ENCODE data around the gene ZNF473. TPM values are rescaled to one million over a fixed set of nuclear protein-coding genes. Genes with fewer than 3 reads are reported as not detected.

Gene ZNF473
- total and polyA plus RNA-seq, 2 of the 13 experiments (the other 11 are each of a cell fraction or from before 2014, with no cell fraction given) = 5.8 to 11.9 TPM

DNA sequence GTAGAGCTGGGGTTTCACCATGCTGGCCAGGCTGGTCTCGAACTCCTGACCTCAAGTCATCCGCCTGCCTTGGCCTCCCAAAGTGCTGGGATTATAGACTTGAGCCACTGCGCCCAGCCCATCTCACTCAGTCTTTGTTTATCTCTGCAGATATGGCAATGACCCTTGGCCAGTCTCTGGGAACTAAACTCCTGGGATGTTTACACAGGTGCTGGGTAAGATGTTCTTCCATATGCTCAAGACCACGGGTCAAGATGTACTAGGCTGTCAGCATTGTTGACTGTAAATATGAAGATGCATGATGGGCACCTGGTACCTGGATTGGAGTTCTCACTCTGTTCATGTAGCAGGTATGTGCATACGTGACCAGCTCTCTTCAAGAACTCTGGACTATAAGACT, 35.8 kb downstream of the ZNF473 start:
- intact Hi-C loops (cut with micrococcal nuclease; ENCODE audit: unreplicated experiment) (no loop called here), in situ Hi-C loops (cut with HindIII; ENCODE audit: extremely low pct_ligation_motif_present, low pct_unique_long_range_greater_than_20kb) (no loop called here)
- H3K9ac ChIP-seq (ENCODE audit: insufficient read depth, low read depth, low read length) = no peak overlapping the region
- no peak for ATAC-seq
- no TSS peak for BruUV-seq (replicated peaks)
- peaks cover 18% of the 10 kb centered on the region for H3K4me1 ChIP-seq (ENCODE audit: insufficient read depth, low read length)
- no peak for DNase-seq (ENCODE audit: low spot score)
- no peaks in the 10 kb centered on the region for H4K20me1 ChIP-seq (ENCODE audit: insufficient read depth, low read length)
- H3K4me2 ChIP-seq (ENCODE audit: low read depth, low read length) = no peak overlapping the region
- no peaks in the 10 kb centered on the region for H3K79me2 ChIP-seq (ENCODE audit: insufficient read depth, low read length)
- no peak for FAIRE-seq
- H2AFZ ChIP-seq (ENCODE audit: low read length) = no peak overlapping the region
- no peak overlapping the region for H3K27ac ChIP-seq (ENCODE audit: extremely low read length, insufficient read depth, low read length)
- H3K27me3 ChIP-seq (ENCODE audit: control insufficient read depth in 1 of 2, insufficient read depth in 2 of 2, low read length in 2 of 2) = peaks cover 0 to 4% of the 10 kb centered on the region in 2 experiments; a peak in 3 of 5 replicates
- no peak overlapping the region for H3K4me3 ChIP-seq (replicated peaks in 1 of 3; ENCODE audit: insufficient read depth in 1 of 3, low read depth in 2 of 3, low read length in 3 of 3)
- TF ChIP-seq REPIN1 (CRISPR knock-in tag; IDR thresholded peaks at IDR 0.05; ENCODE audit: borderline replicate concordance, low read depth) (no peak), SP140L (CRISPR knock-in tag; IDR thresholded peaks at IDR 0.05; ENCODE audit: borderline replicate concordance) (no peak)
- TF ChIP-seq, protein P1, sequence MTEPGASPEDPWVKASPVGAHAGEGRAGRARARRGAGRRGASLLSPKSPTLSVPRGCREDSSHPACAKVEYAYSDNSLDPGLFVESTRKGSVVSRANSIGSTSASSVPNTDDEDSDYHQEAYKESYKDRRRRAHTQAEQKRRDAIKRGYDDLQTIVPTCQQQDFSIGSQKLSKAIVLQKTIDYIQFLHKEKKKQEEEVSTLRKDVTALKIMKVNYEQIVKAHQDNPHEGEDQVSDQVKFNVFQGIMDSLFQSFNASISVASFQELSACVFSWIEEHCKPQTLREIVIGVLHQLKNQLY (CRISPR knock-in tag; IDR thresholded peaks at IDR 0.05) = no peak
- no peaks in the 10 kb centered on the region for H3K9me3 ChIP-seq (ENCODE audit: low read length)
- WGBS (ENCODE audit: low lambda C conversion rate) = 31% methylated on average over 5 of the region's 5 CpGs
- CTCF ChIA-PET (ENCODE audit: low intra/inter-chr PET ratio, low total read pairs) = no interaction called here
- POLR2A ChIA-PET = no interaction called here
- H3K36me3 ChIP-seq (replicated peaks in 1 of 2; ENCODE audit: control insufficient read depth in 1 of 2, insufficient read depth in 2 of 2, low read length in 2 of 2) = no peaks in the 10 kb centered on the region

DNA sequence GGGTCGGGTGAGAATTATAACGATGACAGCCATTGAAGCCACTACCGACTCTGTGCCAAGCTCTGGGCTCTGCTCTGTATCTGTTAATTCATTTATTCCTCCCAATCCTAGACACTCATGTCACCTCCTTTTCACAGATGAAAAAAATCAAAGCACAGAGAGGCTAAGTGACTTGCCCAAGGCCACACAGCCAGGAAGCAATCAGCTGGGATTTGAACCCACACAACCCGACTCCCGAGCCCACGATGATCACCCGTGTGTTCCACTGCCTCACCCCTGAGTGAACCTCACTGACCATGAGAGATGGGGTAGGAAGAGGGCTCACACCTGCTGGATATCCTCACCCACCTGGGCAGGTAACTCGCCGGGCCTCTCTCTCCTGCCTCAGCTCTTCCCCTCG, 40.1 kb downstream of the ZNF473 start:
- Histone ChIP-seq H3K4me2 (ENCODE audit: low read depth, low read length) (no peak overlapping the region), H3K4me3 (replicated peaks in 1 of 3; ENCODE audit: insufficient read depth in 1 of 3, low read depth in 2 of 3, low read length in 3 of 3) (no peak overlapping the region), H3K9ac (ENCODE audit: insufficient read depth, low read depth, low read length) (no peak overlapping the region), H3K27ac (ENCODE audit: extremely low read length, insufficient read depth, low read length) (no peak overlapping the region), H3K79me2 (ENCODE audit: insufficient read depth, low read length) (no peaks in the 10 kb centered on the region), H3K9me3 (ENCODE audit: low read length) (no peaks in the 10 kb centered on the region), H3K27me3 (ENCODE audit: control insufficient read depth in 1 of 2, insufficient read depth in 2 of 2, low read length in 2 of 2) (peaks cover 2 to 4% of the 10 kb centered on the region in 2 experiments; a peak in 3 of 5 replicates), H3K4me1 (ENCODE audit: insufficient read depth, low read length) (peaks cover 9% of the 10 kb centered on the region), H3K36me3 (replicated peaks in 1 of 2; ENCODE audit: control insufficient read depth in 1 of 2, insufficient read depth in 2 of 2, low read length in 2 of 2) (no peaks in the 10 kb centered on the region), H4K20me1 (ENCODE audit: insufficient read depth, low read length) (no peaks in the 10 kb centered on the region), H2AFZ (ENCODE audit: low read length) (no peak overlapping the region)
- FAIRE-seq (no peak), DNase-seq (ENCODE audit: low spot score) (no peak), ATAC-seq (no peak)
- CTCF ChIA-PET (ENCODE audit: low intra/inter-chr PET ratio, low total read pairs) = no interaction called here
- WGBS (ENCODE audit: low lambda C conversion rate) = 55% methylated on average over 10 of the region's 10 CpGs
- in situ Hi-C loops (cut with HindIII; ENCODE audit: extremely low pct_ligation_motif_present, low pct_unique_long_range_greater_than_20kb) (no loop called here), intact Hi-C loops (cut with micrococcal nuclease; ENCODE audit: unreplicated experiment) (no loop called here)
- no TSS peak for BruUV-seq (replicated peaks)
- POLR2A ChIA-PET = no interaction called here
- TF ChIP-seq, protein P2, sequence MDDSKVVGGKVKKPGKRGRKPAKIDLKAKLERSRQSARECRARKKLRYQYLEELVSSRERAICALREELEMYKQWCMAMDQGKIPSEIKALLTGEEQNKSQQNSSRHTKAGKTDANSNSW (CRISPR knock-in tag; IDR thresholded peaks at IDR 0.05; ENCODE audit: borderline replicate concordance) = no peak
- no peak for TF ChIP-seq NR2C2 (CRISPR knock-in tag; IDR thresholded peaks at IDR 0.05; ENCODE audit: borderline replicate concordance)
- TF ChIP-seq, protein P3, sequence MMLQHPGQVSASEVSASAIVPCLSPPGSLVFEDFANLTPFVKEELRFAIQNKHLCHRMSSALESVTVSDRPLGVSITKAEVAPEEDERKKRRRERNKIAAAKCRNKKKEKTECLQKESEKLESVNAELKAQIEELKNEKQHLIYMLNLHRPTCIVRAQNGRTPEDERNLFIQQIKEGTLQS (CRISPR knock-in tag; IDR thresholded peaks at IDR 0.05) = no peak
- TF ChIP-seq MTF1 (CRISPR knock-in tag; IDR thresholded peaks at IDR 0.05) = no peak
- peak; percentile 93 for TF ChIP-seq ZNF768 (CRISPR knock-in tag; IDR thresholded peaks at IDR 0.05)
